DOHH2 (cell line): ENCODE results near the gene CHD5.

ENCODE experiments used
- H3F3A ChIP-seq: fragments of 200-600 bp; sonication (generic), shearing (Covaris generic); 2 replicates; pipeline ENCODE4 v1.6.0; 2016; ENCODE audit warnings: antibody characterized with exemption, mild to moderate bottlenecking; ENCODE audit not compliant: control insufficient read depth, insufficient read depth
- H3K27ac ChIP-seq: fragments of 200-600 bp; sonication (generic); 2 replicates; pipeline ENCODE4 v1.5.1; 2014; ENCODE audit warnings: low read depth, mild to moderate bottlenecking, low read length, moderate library complexity
- H3K27me3 ChIP-seq: fragments of 200-600 bp; sonication (generic); 2 replicates; pipeline ENCODE4 v1.6.1; 2014; ENCODE audit warnings: mild to moderate bottlenecking, low read length, mixed read lengths; ENCODE audit not compliant: control insufficient read depth
- H3K36me3 ChIP-seq: fragments of 200-600 bp; sonication (generic); 2 replicates; pipeline ENCODE4 v1.6.1; 2014; ENCODE audit warnings: mild to moderate bottlenecking, low read length, moderate library complexity, mixed read lengths; ENCODE audit not compliant: control insufficient read depth
- H3K4me1 ChIP-seq: fragments of 200-600 bp; sonication (generic); 2 replicates; pipeline ENCODE4 v1.6.1; 2014; ENCODE audit warnings: mild to moderate bottlenecking, low read length, mixed read lengths; ENCODE audit not compliant: control insufficient read depth
- H3K4me2 ChIP-seq: fragments of 200-600 bp; sonication (generic); 2 replicates; pipeline ENCODE4 v1.6.0; 2014; ENCODE audit warnings: mild to moderate bottlenecking, low read length, moderate library complexity
- H3K4me3 ChIP-seq: fragments of 200-600 bp; sonication (generic); 2 replicates; pipeline ENCODE4 v1.5.1; 2014; ENCODE audit warnings: mild to moderate bottlenecking, low read length, mixed read lengths
- H3K79me2 ChIP-seq: fragments of 200-600 bp; sonication (generic); 2 replicates; pipeline ENCODE4 v1.6.1; 2014; ENCODE audit warnings: mild to moderate bottlenecking, low read length, mixed read lengths; ENCODE audit not compliant: control insufficient read depth
- H3K9me2 ChIP-seq: fragments of 200-600 bp; sonication (generic); replicated peaks from 2 replicates; pipeline ENCODE4 v1.6.1; 2014; ENCODE audit warnings: mild to moderate bottlenecking, low read length, mixed read lengths; ENCODE audit not compliant: control insufficient read depth
- H3K9me3 ChIP-seq: fragments of 200-600 bp; sonication (generic); 2 replicates; pipeline ENCODE4 v1.6.1; 2014; ENCODE audit warnings: antibody characterized with exemption, low read length, mixed read lengths; ENCODE audit not compliant: control insufficient read depth, insufficient read depth
- H4K20me1 ChIP-seq: fragments of 200-600 bp; sonication (generic); 2 replicates; pipeline ENCODE4 v1.6.0; 2014; ENCODE audit warnings: low read depth, mild to moderate bottlenecking, antibody characterized with exemption, low read length, moderate library complexity; ENCODE audit not compliant: control insufficient read depth, insufficient read depth
- CTCF ChIP-seq: fragments of 200-600 bp; sonication (generic); IDR thresholded peaks from one replicate; pipeline ENCODE4 v1.5.1; 2014; ENCODE audit warnings: antibody characterized with exemption, mild to moderate bottlenecking, low read depth, low read length; ENCODE audit not compliant: poor library complexity, severe bottlenecking
- EZH2phosphoT487 ChIP-seq: fragments of 200-600 bp; sonication (generic); IDR thresholded peaks from 2 replicates; pipeline ENCODE4 v1.6.1; 2017; ENCODE audit warnings: borderline replicate concordance, mild to moderate bottlenecking, antibody characterized with exemption, low read length, moderate library complexity, mixed read lengths

Gene CHD5

GRCh38 chr1:6108476-6108875 is 71.6 kb downstream of the CHD5 start:
- no peaks in the 10 kb centered on the region for H3F3A ChIP-seq
- no peak overlapping the region for H3K4me3 ChIP-seq
- no peaks in the 10 kb centered on the region for H3K27me3 ChIP-seq
- H3K9me3 ChIP-seq: no peaks in the 10 kb centered on the region
- H3K36me3 ChIP-seq: no peaks in the 10 kb centered on the region
- H3K79me2 ChIP-seq: no peaks in the 10 kb centered on the region
- H3K4me1 ChIP-seq: no peaks in the 10 kb centered on the region
- no peak overlapping the region for H3K4me2 ChIP-seq
- no peak overlapping the region for H3K27ac ChIP-seq
- TF ChIP-seq EZH2phosphoT487: no peak
- TF ChIP-seq CTCF: no peak
- H4K20me1 ChIP-seq: no peaks in the 10 kb centered on the region
- no peaks in the 10 kb centered on the region for H3K9me2 ChIP-seq

GRCh38 chr1:6107409-6108356 is 72.4 kb downstream of the CHD5 start:
- Histone ChIP-seq H4K20me1 (no peaks in the 10 kb centered on the region), H3K4me3 (no peak overlapping the region), H3K36me3 (no peaks in the 10 kb centered on the region), H3K9me3 (no peaks in the 10 kb centered on the region), H3K4me2 (no peak overlapping the region), H3K9me2 (no peaks in the 10 kb centered on the region), H3F3A (no peaks in the 10 kb centered on the region), H3K27me3 (no peaks in the 10 kb centered on the region), H3K4me1 (no peaks in the 10 kb centered on the region), H3K79me2 (no peaks in the 10 kb centered on the region), H3K27ac (no peak overlapping the region)
- no peak for TF ChIP-seq EZH2phosphoT487

- no peaks in the 10 kb centered on the region for H3K36me3 ChIP-seq
- no peaks in the 10 kb centered on the region for H3K4me1 ChIP-seq
- H3F3A ChIP-seq: no peaks in the 10 kb centered on the region
- no peak overlapping the region for H3K4me2 ChIP-seq
- no peaks in the 10 kb centered on the region for H3K9me3 ChIP-seq
- no peaks in the 10 kb centered on the region for H4K20me1 ChIP-seq
- TF ChIP-seq CTCF (no peak), EZH2phosphoT487 (no peak)
- no peaks in the 10 kb centered on the region for H3K27me3 ChIP-seq
- no peak overlapping the region for H3K4me3 ChIP-seq
- no peaks in the 10 kb centered on the region for H3K79me2 ChIP-seq
- H3K27ac ChIP-seq: no peak overlapping the region
- H3K9me2 ChIP-seq: no peaks in the 10 kb centered on the region
Measured at GRCh38 chr1:6106977-6107376, 73.1 kb downstream of the CHD5 start.

- Histone ChIP-seq H3K79me2 (no peaks in the 10 kb centered on the region), H3K27ac (no peak overlapping the region), H3K4me3 (no peak overlapping the region), H3K9me2 (no peaks in the 10 kb centered on the region), H3F3A (no peaks in the 10 kb centered on the region), H3K4me2 (no peak overlapping the region), H4K20me1 (no peaks in the 10 kb centered on the region), H3K27me3 (no peaks in the 10 kb centered on the region), H3K4me1 (no peaks in the 10 kb centered on the region), H3K9me3 (no peaks in the 10 kb centered on the region), H3K36me3 (no peaks in the 10 kb centered on the region)
- TF ChIP-seq EZH2phosphoT487 (no peak), CTCF (no peak)
Measured at GRCh38 chr1:6106321-6106731, 73.8 kb downstream of the CHD5 start.
